WERI-Rb-1 (cell line): ENCODE data around the gene RABGGTA.

Source experiments
- DNase-seq: peaks from one replicate; pipeline ENCODE4 v3.0.0-alpha.2; 2020
- H3K27ac ChIP-seq: fragments of 250-450 bp; sonication (Bioruptor Pico); 2 replicates; pipeline ENCODE4 v1.5.1; 2020; ENCODE audit warnings: mild to moderate bottlenecking, moderate library complexity
- H3K27me3 ChIP-seq: fragments of 250-450 bp; sonication (Bioruptor Pico); 2 replicates; pipeline ENCODE4 v1.5.1; 2021; ENCODE audit warnings: mild to moderate bottlenecking, low read depth, moderate library complexity; ENCODE audit not compliant: insufficient read depth, severe bottlenecking
- H3K36me3 ChIP-seq: fragments of 250-450 bp; sonication (Bioruptor Pico); 2 replicates; pipeline ENCODE4 v1.5.1; 2020; ENCODE audit warnings: mild to moderate bottlenecking, moderate library complexity
- H3K4me3 ChIP-seq: 2 replicates; pipeline ENCODE4 v1.5.1; 2011; ENCODE audit warnings: low read depth, mild to moderate bottlenecking, control low read depth, low read length
- H3K9me3 ChIP-seq: fragments of 250-450 bp; sonication (Bioruptor Pico); 2 replicates; pipeline ENCODE4 v1.5.1; 2021; ENCODE audit warnings: mild to moderate bottlenecking, moderate library complexity; ENCODE audit not compliant: severe bottlenecking
- TF ChIP-seq, protein P1 (sequence below): IDR thresholded peaks from 2 replicates; pipeline ENCODE4 v1.5.1; 2011; ENCODE audit warnings: low read depth, mild to moderate bottlenecking, control low read depth, inconsistent platforms, low read length

The RABGGTA gene

DNA sequence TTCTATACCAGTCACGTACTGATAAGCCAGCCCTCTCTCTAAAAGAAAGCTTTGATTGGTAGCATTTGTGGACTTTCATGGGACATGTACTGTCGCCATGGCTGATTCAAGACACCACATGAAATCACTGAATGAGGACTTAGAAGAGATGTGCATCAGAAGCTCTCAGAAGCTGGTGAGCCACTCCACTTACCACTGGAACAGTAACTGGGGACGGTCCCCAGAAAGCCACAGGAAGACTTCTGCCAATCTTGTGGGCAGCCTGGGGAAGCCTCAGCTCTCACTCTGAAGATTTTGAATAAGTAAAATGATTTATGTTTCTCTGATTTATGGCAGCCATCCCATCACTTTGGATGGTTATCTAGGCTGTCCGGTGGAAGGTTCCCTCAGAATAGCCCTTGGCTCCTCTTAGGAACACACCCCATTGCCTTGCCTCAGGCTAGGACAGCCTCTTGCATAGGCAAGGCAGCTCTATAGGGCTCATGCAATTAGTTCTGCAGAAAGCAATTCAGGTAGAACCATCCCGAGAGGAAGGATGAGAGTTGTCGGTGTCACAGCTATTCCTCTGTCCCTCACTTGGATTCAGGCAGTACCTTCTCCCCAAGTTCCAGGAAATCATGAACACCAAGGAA lies 18.4 kb upstream of the RABGGTA start:
- TF ChIP-seq, protein P1, sequence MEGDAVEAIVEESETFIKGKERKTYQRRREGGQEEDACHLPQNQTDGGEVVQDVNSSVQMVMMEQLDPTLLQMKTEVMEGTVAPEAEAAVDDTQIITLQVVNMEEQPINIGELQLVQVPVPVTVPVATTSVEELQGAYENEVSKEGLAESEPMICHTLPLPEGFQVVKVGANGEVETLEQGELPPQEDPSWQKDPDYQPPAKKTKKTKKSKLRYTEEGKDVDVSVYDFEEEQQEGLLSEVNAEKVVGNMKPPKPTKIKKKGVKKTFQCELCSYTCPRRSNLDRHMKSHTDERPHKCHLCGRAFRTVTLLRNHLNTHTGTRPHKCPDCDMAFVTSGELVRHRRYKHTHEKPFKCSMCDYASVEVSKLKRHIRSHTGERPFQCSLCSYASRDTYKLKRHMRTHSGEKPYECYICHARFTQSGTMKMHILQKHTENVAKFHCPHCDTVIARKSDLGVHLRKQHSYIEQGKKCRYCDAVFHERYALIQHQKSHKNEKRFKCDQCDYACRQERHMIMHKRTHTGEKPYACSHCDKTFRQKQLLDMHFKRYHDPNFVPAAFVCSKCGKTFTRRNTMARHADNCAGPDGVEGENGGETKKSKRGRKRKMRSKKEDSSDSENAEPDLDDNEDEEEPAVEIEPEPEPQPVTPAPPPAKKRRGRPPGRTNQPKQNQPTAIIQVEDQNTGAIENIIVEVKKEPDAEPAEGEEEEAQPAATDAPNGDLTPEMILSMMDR: no peak

DNA sequence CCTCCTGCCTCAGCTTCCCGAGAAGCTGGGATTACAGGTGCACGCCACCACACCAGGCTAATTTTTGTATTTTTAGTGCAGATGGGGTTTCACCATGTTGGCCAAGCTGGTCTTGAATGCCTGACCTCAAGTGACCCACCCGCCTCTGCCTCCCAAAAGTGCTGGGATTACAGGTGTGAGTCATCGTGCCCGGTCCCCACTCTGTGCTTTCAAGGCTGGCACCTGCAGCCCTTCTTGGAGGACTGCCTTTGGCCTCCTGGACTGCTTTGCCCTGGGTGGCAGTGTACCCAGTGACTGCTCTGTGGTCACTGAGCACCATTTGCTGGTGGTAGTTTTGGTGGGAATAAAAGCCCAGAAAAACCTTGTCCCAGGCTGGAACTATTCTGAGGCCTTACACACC lies 15.6 kb upstream of the RABGGTA start:
- H3K27me3 ChIP-seq: no peaks in the 10 kb centered on the region
- peaks cover 3% of the 10 kb centered on the region for H3K36me3 ChIP-seq
- no peaks in the 10 kb centered on the region for H3K9me3 ChIP-seq
- H3K4me3 ChIP-seq: no peak overlapping the region
- TF ChIP-seq, protein P1: no peak
- no peak overlapping the region for H3K27ac ChIP-seq
- DNase-seq: no peak

More for the DNA sequence above, 18.4 kb upstream of the RABGGTA start:
- H3K9me3 ChIP-seq: no peaks in the 10 kb centered on the region
- peaks cover 3% of the 10 kb centered on the region for H3K36me3 ChIP-seq
- no peaks in the 10 kb centered on the region for H3K27me3 ChIP-seq
- H3K4me3 ChIP-seq: no peak overlapping the region
- H3K27ac ChIP-seq: no peak overlapping the region
- DNase-seq: no peak

DNA sequence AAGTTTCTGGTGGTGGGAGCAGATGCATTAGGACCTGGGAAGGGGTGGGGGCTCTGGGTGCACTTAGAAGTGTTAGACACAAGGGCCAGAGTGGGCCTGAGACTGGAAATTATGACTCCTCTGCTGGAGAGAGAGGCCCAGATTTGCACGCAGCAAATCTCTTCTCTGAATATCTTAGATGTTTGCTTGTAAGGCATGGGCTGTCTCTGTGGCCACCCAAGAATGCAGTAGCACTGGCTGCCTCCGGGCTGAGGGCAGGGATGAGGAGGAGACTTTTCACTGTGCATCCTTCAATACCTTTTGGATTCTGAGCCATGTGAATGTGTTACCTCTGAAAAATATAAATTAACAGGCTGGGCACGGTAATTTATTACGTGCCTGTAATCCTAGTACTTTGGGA lies 14.0 kb upstream of the RABGGTA start:
- Histone ChIP-seq H3K36me3 (peaks cover 3% of the 10 kb centered on the region; the same call in 1 of the 2 replicates), H3K9me3 (no peaks in the 10 kb centered on the region), H3K27ac (no peak overlapping the region), H3K27me3 (no peaks in the 10 kb centered on the region), H3K4me3 (no peak overlapping the region)
- DNase-seq: no peak
- TF ChIP-seq, protein P1: no peak

DNA sequence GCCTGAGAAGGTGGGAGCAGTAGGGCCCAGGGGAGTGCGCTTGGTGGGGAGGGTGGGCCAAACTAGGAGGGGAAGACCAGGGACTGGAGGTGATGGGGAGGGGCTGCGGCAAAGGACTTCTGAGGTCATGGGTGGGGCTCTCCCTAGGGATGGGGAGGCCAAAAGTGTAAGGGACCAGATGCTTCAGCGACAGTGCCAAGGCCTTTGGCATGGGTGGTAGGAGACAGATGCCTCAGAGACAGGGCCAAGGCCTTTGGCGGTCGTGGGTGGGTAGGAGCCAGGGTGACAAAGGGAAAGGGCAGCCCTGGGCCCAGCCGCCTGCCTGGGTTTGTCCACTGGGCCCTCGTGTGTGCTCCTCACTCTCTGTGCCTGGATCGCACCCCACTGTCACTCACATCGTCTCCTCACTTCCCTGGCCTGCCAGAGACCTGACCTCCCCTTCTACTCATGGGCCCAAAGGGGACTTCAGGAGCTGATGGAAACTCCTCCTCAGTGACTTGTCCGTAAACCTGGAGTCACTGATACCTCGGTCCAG lies 13.2 kb upstream of the RABGGTA start:
- no peak for DNase-seq
- H3K36me3 ChIP-seq: peaks cover 3% of the 10 kb centered on the region; the same call in 1 of the 2 replicates
- H3K27ac ChIP-seq: no peak overlapping the region
- H3K9me3 ChIP-seq: no peaks in the 10 kb centered on the region
- no peak overlapping the region for H3K4me3 ChIP-seq
- TF ChIP-seq, protein P1: no peak
- no peaks in the 10 kb centered on the region for H3K27me3 ChIP-seq

DNA sequence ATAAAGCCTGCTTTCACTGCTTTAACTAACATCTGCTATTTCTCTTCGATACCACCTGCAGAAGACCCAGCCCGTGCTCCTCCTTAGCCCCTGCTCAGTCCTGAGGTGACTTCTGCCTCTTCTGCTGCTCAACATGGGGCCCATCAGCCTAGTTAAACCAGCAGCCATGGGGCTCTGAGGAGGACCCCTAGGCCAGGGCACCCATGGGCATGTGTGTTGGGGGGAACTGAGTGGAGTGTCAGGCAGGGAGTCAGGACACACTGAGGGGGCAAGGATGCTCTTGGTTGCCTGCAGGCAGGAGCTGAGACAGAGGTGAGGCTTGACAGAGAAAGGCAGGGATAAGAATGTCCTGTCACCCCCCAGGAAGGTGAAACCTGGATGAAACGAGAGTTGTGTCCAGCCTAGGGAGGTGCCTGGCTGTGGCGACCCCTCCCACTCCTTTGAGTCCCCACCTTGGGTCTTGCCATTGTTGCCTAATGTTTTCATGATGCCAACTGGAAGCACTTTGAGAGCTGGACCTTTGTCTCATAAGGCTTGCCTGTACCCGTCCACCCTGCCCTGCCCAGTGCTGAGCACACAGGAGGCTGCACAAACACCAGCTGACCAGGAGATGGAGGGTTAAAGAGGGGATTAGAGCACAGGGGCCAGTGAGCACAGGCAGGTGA lies 12.5 kb upstream of the RABGGTA start:
- Histone ChIP-seq H3K4me3 (no peak overlapping the region), H3K9me3 (no peaks in the 10 kb centered on the region), H3K36me3 (no peaks in the 10 kb centered on the region), H3K27ac (peak overlapping the region; percentile 43; the same call in 1 of the 2 replicates), H3K27me3 (no peaks in the 10 kb centered on the region)
- DNase-seq: peak; percentile 36
- TF ChIP-seq, protein P1: no peak
